OCI-LY1 (cell line): ENCODE measurements around the gene PREX1.

Source experiments
- H2AFZ ChIP-seq: fragments of 200-600 bp; sonication (generic), shearing (Covaris generic); 2 replicates; pipeline ENCODE4 v1.6.0; 2014; ENCODE audit warnings: antibody characterized with exemption, mild to moderate bottlenecking, low read length
- H3F3A ChIP-seq: fragments of 200-600 bp; sonication (generic), shearing (Covaris generic); 2 replicates; pipeline ENCODE4 v1.6.0; 2014; ENCODE audit warnings: mild to moderate bottlenecking, antibody characterized with exemption, low read length, moderate library complexity; ENCODE audit not compliant: insufficient read depth
- H3K27ac ChIP-seq: fragments of 200-600 bp; sonication (generic); 2 replicates; pipeline ENCODE4 v1.5.1; 2014; ENCODE audit warnings: low read length, mixed run types, mild to moderate bottlenecking, low read depth; ENCODE audit not compliant: poor library complexity, severe bottlenecking
- H3K27me3 ChIP-seq: fragments of 200-600 bp; sonication (generic); 2 replicates; pipeline ENCODE4 v1.6.0; 2014; ENCODE audit warnings: antibody characterized with exemption, mild to moderate bottlenecking, low read length, moderate library complexity; ENCODE audit not compliant: insufficient read depth
- H3K36me3 ChIP-seq: fragments of 200-600 bp; sonication (generic); 2 replicates; pipeline ENCODE4 v1.6.1; 2014; ENCODE audit warnings: mild to moderate bottlenecking, antibody characterized with exemption, low read length, moderate library complexity, mixed read lengths; ENCODE audit not compliant: insufficient read depth
- H3K4me1 ChIP-seq: fragments of 200-600 bp; sonication (generic); 2 replicates; pipeline ENCODE4 v1.5.1; 2014; ENCODE audit warnings: mild to moderate bottlenecking, low read length, moderate library complexity; ENCODE audit not compliant: insufficient read depth, severe bottlenecking
- H3K4me2 ChIP-seq: fragments of 200-600 bp; sonication (generic), shearing (Covaris generic); 2 replicates; pipeline ENCODE4 v1.6.1; 2014; ENCODE audit warnings: low read length
- H3K4me3 ChIP-seq: fragments of 200-600 bp; sonication (generic); 2 replicates; pipeline ENCODE4 v1.5.1; 2014; ENCODE audit warnings: low read length, low read depth, mild to moderate bottlenecking, mixed read lengths; ENCODE audit not compliant: poor library complexity, severe bottlenecking
- H3K79me2 ChIP-seq: fragments of 200-600 bp; shearing (Covaris generic); 2 replicates; pipeline ENCODE4 v1.6.1; 2016; ENCODE audit warnings: mixed run types, low read length, mixed read lengths; ENCODE audit not compliant: insufficient read depth
- H3K9ac ChIP-seq: fragments of 200-600 bp; sonication (generic), shearing (Covaris generic); 2 replicates; pipeline ENCODE4 v1.6.1; 2014; ENCODE audit warnings: mild to moderate bottlenecking, low read length, mixed read lengths
- H3K9me2 ChIP-seq: fragments of 200-600 bp; sonication (generic), shearing (Covaris generic); 2 replicates; pipeline ENCODE4 v1.6.1; 2014; ENCODE audit warnings: low read depth, mild to moderate bottlenecking, low read length, mixed read lengths
- H3K9me3 ChIP-seq: fragments of 200-600 bp; shearing (Covaris generic); 2 replicates; pipeline ENCODE4 v1.6.1; 2014; ENCODE audit warnings: low read length, mixed read lengths
- H4K20me1 ChIP-seq: fragments of 200-600 bp; sonication (generic), shearing (Covaris generic); 2 replicates; pipeline ENCODE4 v1.6.0; 2016; ENCODE audit warnings: mild to moderate bottlenecking, low read length; ENCODE audit not compliant: insufficient read depth
- CTCF ChIP-seq: fragments of 200-600 bp; sonication (generic), shearing (Covaris generic); IDR thresholded peaks from 2 replicates; pipeline ENCODE4 v1.5.1; 2017; ENCODE audit warnings: mild to moderate bottlenecking, antibody characterized with exemption, low read length, moderate library complexity, mixed read lengths
- EZH2 ChIP-seq: fragments of 200-600 bp; sonication (generic), shearing (Covaris generic); IDR thresholded peaks from 2 replicates; pipeline ENCODE4 v1.8.0; 2017; ENCODE audit warnings: borderline replicate concordance, mixed run types, mild to moderate bottlenecking, antibody characterized with exemption, low read length, moderate library complexity, mixed read lengths

Gene PREX1

DNA sequence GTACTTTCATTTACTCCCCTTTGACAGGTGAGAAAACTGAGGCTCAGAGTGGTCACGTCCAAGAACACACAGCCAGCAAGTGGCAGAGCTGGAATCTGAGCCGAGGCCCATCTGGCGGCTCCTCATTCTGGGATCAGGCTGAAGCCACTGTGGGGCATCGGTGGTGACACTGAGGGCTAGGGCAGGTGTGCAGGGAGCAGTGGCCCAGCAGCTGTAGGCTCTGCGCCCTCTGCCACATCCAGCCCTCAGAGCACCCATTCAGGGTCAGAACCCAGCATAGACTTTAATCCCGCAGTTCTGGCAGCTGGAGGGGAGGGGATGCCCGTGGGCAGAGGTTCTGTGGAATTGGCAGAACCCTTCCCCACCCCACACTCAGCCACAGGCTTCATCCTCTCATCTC, 210.3 kb downstream of the PREX1 start:
- Histone ChIP-seq H3K9ac (no peak overlapping the region), H2AFZ (no peak overlapping the region), H3K4me2 (no peak overlapping the region), H4K20me1 (no peaks in the 10 kb centered on the region), H3K9me2 (no peaks in the 10 kb centered on the region), H3K9me3 (no peaks in the 10 kb centered on the region), H3K36me3 (no peaks in the 10 kb centered on the region), H3F3A (no peaks in the 10 kb centered on the region), H3K4me1 (no peaks in the 10 kb centered on the region), H3K4me3 (no peak overlapping the region), H3K79me2 (no peaks in the 10 kb centered on the region), H3K27ac (no peak overlapping the region), H3K27me3 (no peaks in the 10 kb centered on the region; the same call in 1 of the 2 replicates)
- TF ChIP-seq EZH2: no peak
- no peak for TF ChIP-seq CTCF

GRCh38 chr20:48616481-48616880, 211.3 kb downstream of the PREX1 start:
- Histone ChIP-seq H3K9me2 (no peaks in the 10 kb centered on the region), H3K9me3 (no peaks in the 10 kb centered on the region), H3K27me3 (peaks cover 7% of the 10 kb centered on the region; the same call in 1 of the 2 replicates), H3K4me1 (no peaks in the 10 kb centered on the region), H3K27ac (no peak overlapping the region), H2AFZ (no peak overlapping the region), H4K20me1 (no peaks in the 10 kb centered on the region), H3F3A (no peaks in the 10 kb centered on the region), H3K79me2 (no peaks in the 10 kb centered on the region), H3K9ac (no peak overlapping the region), H3K36me3 (no peaks in the 10 kb centered on the region), H3K4me2 (no peak overlapping the region), H3K4me3 (no peak overlapping the region)
- TF ChIP-seq CTCF (no peak), EZH2 (no peak)

- TF ChIP-seq CTCF (no peak), EZH2 (no peak)
- Histone ChIP-seq H3K36me3 (no peaks in the 10 kb centered on the region), H3K79me2 (no peaks in the 10 kb centered on the region), H3F3A (no peaks in the 10 kb centered on the region), H4K20me1 (no peaks in the 10 kb centered on the region), H3K27ac (no peak overlapping the region), H3K27me3 (peaks cover 7% of the 10 kb centered on the region; the same call in 1 of the 2 replicates), H3K9me2 (no peaks in the 10 kb centered on the region), H3K4me2 (no peak overlapping the region), H3K4me1 (no peaks in the 10 kb centered on the region), H3K4me3 (no peak overlapping the region), H3K9me3 (no peaks in the 10 kb centered on the region), H3K9ac (no peak overlapping the region), H2AFZ (no peak overlapping the region)
Observed at GRCh38 chr20:48615871-48616270, 211.9 kb downstream of the PREX1 start.
